Thyroid gland (tissue), 4 donors: ENCODE results near the gene HOXC11. TPM values are rescaled to one million over a fixed set of nuclear protein-coding genes. Genes with fewer than 3 reads are reported as not detected.

Experiments used
- DNase-seq, 2 donors: peaks; one replicate each; pipeline ENCODE4 v3.0.0-alpha.2; 2019
- H3K27ac ChIP-seq, 3 donors: fragments of 200-600 bp; sonication (generic); 1 replicate in 2 of 3; 2 replicates in 1 of 3; pipeline ENCODE4 v1.5.1; 2016 to 2019; ENCODE audit warnings: mild to moderate bottlenecking in 1 of 3, moderate library complexity in 1 of 3
- H3K27me3 ChIP-seq: fragments of 200-600 bp; sonication (generic); one replicate; pipeline ENCODE4 v1.5.1; 2019
- H3K36me3 ChIP-seq, 2 donors: fragments of 200-600 bp; sonication (generic); one replicate each; pipeline ENCODE4 v1.5.1; 2016 to 2019
- H3K4me1 ChIP-seq, 2 donors: fragments of 200-600 bp; sonication (generic); one replicate each; pipeline ENCODE4 v1.5.1; 2017 to 2019
- H3K4me3 ChIP-seq, 3 donors: fragments of 200-600 bp; sonication (generic); replicated peaks in 1 of 3; 1 replicate in 2 of 3; 2 replicates in 1 of 3; pipeline ENCODE4 v1.5.1; 2016; ENCODE audit warnings: mild to moderate bottlenecking in 1 of 3
- H3K9me3 ChIP-seq: fragments of 200-600 bp; sonication (generic); one replicate; pipeline ENCODE4 v1.5.1; 2017
- POLR2A ChIP-seq, 2 donors: fragments of 450-650 bp; IDR thresholded peaks; one replicate each; pipeline ENCODE4 v1.6.1; 2017; ENCODE audit warnings: antibody characterized with exemption in 2 of 2, mild to moderate bottlenecking in 2 of 2, moderate library complexity in 1 of 2
- WGBS, 2 donors: methylation state at CpG; one replicate each; pipeline ENCODE4 v1.1.5; 2017; 5-methylcytosine and 5-hydroxymethylcytosine counted together
- intact Hi-C: fragments of 100-400 bp; cut with DNase I; formaldehyde crosslinking; loops from one replicate; pipeline ENCODE4 v1.15.1; 2023
- total RNA-seq, 4 donors: library from RNA; depleted of rRNA; stranded (reverse); fragments of >200 nt; gene quantifications; one replicate each; pipeline ENCODE4 v1.2.3, GENCODE V29; 2016
- TF ChIP-seq, protein P1 (sequence below), 6 experiments: fragments of 200-600 bp in 3 of 6; fragments of 450-650 bp in 3 of 6; sonication (generic) in 3 of 6; IDR thresholded peaks; one replicate each; pipeline ENCODE4 v1.5.1; 2016 to 2019; ENCODE audit warnings: antibody characterized with exemption in 6 of 6, mild to moderate bottlenecking in 2 of 6, inconsistent platforms in 1 of 6, moderate library complexity in 1 of 6

Gene HOXC11
- total RNA-seq, 4 donors from 2014 or later: not detected

GRCh38 chr12:53995378-53996239 is 22.7 kb downstream of the HOXC11 start:
- intact Hi-C loops: no loop called here
- no peak for DNase-seq
- 5 to 7% methylated on average over 26 to 39 of the region's 48 CpGs for WGBS, 2 donors
- peaks cover 91% of the 10 kb centered on the region for H3K27me3 ChIP-seq
- no peak for TF ChIP-seq POLR2A (IDR thresholded peaks at IDR 0.05)
- TF ChIP-seq, protein P1, sequence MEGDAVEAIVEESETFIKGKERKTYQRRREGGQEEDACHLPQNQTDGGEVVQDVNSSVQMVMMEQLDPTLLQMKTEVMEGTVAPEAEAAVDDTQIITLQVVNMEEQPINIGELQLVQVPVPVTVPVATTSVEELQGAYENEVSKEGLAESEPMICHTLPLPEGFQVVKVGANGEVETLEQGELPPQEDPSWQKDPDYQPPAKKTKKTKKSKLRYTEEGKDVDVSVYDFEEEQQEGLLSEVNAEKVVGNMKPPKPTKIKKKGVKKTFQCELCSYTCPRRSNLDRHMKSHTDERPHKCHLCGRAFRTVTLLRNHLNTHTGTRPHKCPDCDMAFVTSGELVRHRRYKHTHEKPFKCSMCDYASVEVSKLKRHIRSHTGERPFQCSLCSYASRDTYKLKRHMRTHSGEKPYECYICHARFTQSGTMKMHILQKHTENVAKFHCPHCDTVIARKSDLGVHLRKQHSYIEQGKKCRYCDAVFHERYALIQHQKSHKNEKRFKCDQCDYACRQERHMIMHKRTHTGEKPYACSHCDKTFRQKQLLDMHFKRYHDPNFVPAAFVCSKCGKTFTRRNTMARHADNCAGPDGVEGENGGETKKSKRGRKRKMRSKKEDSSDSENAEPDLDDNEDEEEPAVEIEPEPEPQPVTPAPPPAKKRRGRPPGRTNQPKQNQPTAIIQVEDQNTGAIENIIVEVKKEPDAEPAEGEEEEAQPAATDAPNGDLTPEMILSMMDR (IDR thresholded peaks at IDR 0.05): no peak
- H3K36me3 ChIP-seq: no peaks in the 10 kb centered on the region
- H3K9me3 ChIP-seq: no peaks in the 10 kb centered on the region
- H3K27ac ChIP-seq: no peak overlapping the region
- peaks cover 11 to 40% of the 10 kb centered on the region in 2 donors for H3K4me1 ChIP-seq
- peak overlapping the region in 2 of 3 donors; percentile 5 to 27 for H3K4me3 ChIP-seq

DNA sequence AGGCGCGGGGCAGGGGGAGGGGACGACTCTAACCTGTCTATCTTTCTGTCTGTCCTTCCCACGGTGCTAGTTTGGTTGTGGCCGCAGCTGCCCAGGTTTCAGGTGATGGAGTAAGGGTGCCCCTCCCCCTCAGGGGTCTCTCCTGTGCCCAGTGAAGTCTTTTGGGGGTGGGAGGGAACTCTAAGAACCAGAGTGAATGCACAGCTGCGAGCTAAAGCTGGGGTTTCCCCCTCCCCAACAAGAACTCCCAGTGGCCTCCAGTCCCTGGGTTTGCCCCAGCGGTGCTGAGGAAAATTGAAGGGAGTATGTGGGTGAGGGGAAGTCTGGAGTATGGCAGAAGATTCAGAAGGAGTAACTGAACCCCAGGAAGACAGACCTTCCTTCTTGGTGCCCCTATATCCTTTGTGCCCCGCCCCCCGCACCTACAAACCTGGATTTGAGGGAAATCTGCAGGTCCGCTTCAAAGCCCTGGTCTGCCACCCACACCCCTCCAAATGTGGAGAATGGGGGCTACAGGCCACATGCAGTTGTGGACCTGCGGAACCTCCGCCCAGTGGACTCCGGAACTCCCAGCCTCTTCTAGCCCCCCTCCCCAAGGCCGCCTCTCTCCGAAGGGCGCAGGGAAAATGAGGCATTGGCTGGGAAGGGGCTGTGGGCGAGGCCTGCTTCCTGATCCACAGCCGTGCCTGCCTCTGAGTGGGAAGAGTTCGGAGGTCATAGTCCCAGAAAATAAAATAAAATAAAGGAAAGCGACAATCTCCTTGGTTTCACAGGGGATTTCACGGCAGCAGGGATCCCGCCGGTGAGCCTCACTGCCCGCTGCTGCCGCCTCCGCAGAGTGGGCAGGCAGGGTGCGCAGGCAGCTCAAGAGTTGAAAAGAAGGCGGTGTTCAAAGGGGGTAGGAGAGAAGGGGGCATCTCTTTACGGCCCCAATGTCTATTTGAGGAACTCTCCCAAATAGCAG is 23.6 kb downstream of the HOXC11 start:
- H3K36me3 ChIP-seq: no peaks in the 10 kb centered on the region
- peaks cover 91% of the 10 kb centered on the region for H3K27me3 ChIP-seq
- peak overlapping the region in 1 of 3 donors; percentile 27 for H3K4me3 ChIP-seq
- TF ChIP-seq, protein P1 (IDR thresholded peaks at IDR 0.05): no peak
- TF ChIP-seq POLR2A (IDR thresholded peaks at IDR 0.05): no peak
- peaks cover 11 to 42% of the 10 kb centered on the region in 2 donors for H3K4me1 ChIP-seq
- H3K9me3 ChIP-seq: no peaks in the 10 kb centered on the region
- intact Hi-C loops: no loop called here
- DNase-seq: no peak
- no peak overlapping the region for H3K27ac ChIP-seq
- 33 to 36% methylated on average over 29 of the region's 29 CpGs for WGBS, 2 donors

DNA sequence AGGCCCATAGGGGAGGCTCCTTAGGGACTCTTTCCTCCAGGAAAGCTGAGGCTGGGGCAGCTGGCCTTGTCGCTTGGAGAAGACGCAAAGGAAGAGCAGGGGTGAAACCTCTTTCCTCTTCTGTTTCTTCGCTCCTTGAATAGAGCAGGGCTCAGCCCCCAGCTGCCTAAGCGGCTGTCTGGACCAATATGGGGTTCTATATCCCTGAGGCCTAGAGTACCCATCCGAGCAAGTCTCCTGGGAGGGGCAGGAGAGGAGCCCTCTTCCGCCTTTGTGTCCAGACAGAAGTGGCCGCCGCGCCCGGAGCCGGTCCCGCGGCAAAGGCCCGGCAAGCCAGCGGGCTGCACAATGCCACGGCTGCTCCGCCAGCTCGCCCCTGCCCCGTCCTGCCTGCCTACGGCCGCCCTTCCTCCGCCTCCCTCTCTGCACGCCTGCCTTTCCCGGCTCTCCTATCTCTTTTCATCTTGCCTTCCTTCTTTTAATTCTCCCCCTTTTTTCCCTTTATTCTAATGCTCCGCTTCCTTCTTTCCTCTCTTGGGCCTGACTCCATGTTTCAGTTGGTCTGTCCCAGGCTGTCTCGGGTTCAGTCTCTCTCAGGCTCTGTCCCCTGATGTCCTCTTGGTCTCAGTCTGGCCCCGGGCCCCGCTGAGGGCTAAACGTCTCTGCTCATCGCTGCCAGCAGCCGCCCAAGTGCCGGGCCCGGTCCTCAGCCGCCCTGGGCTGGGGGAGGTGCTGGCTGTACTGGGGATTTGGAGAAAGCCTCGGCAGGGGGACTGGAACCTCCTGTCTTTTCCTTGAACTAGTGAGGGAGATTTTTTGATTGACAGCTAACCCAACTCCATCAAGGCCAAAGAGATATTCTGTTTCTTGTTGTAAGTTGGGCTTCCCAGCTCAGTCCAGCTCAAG is 24.5 kb downstream of the HOXC11 start:
- 9% methylated on average over 35 of the region's 35 CpGs for WGBS, 2 donors
- TF ChIP-seq POLR2A (IDR thresholded peaks at IDR 0.05): no peak
- TF ChIP-seq, protein P1 (IDR thresholded peaks at IDR 0.05): no peak
- H3K36me3 ChIP-seq: no peaks in the 10 kb centered on the region
- no peak overlapping the region for H3K27ac ChIP-seq
- H3K27me3 ChIP-seq: peaks cover 89% of the 10 kb centered on the region
- DNase-seq: no peak
- H3K4me1 ChIP-seq: peaks cover 11 to 42% of the 10 kb centered on the region in 2 donors
- H3K9me3 ChIP-seq: no peaks in the 10 kb centered on the region
- no peak overlapping the region for H3K4me3 ChIP-seq
- intact Hi-C loops: no loop called here

- Histone ChIP-seq H3K9me3 (no peaks in the 10 kb centered on the region), H3K27ac (no peak overlapping the region), H3K4me1 (peaks cover 11 to 42% of the 10 kb centered on the region in 2 donors), H3K4me3 (no peak overlapping the region), H3K27me3 (peaks cover 92% of the 10 kb centered on the region), H3K36me3 (no peaks in the 10 kb centered on the region)
- no peak for DNase-seq
- WGBS, 2 donors: 5 to 13% methylated on average over 8 to 11 of the region's 11 CpGs
- intact Hi-C loops: no loop called here
- no peak for TF ChIP-seq POLR2A (IDR thresholded peaks at IDR 0.05)
- TF ChIP-seq, protein P1 (IDR thresholded peaks at IDR 0.05): no peak
Observed at GRCh38 chr12:53998110-53998899, 25.4 kb downstream of the HOXC11 start.
